IMR-90 (cell line): ENCODE measurements around the gene GADL1. TPM values are rescaled to one million over a fixed set of nuclear protein-coding genes. Genes with fewer than 3 reads are reported as not detected.

Experiments
- ATAC-seq: fragments of 200-7000 bp; cut with Tn5 transposase; 2 replicates; pipeline ENCODE4 v1.9.1; 2020; ENCODE audit warnings: low read depth, mild to moderate bottlenecking, moderate library complexity
- BruUV-seq: library from RNA; stranded (reverse); fragments of 400-500 nt; replicated peaks from 2 replicates; lab custom pipeline; 2021; lab: Mats Ljungman, UMichigan
- CTCF ChIA-PET: fragments of 300-600 bp; formaldehyde crosslinking; extraction: SDS; loops from one replicate; lab custom pipeline; 2021; ENCODE audit warnings: antibody characterized with exemption; lab: Yijun Ruan, JAX
- POLR2A ChIA-PET: fragments of 300-600 bp; sonication (Branson Sonifier 250); formaldehyde crosslinking; loops from one replicate; lab custom pipeline; 2022; ENCODE audit warnings: antibody characterized with exemption; ENCODE audit not compliant: unreplicated experiment; lab: Charles Lee
- DNase-seq: peaks from one replicate; pipeline ENCODE4 v3.0.0; 2013
- H2AFZ ChIP-seq: replicated peaks from 2 replicates; pipeline ENCODE3; 2013; ENCODE audit warnings: low read length, mild to moderate bottlenecking; ENCODE audit not compliant: poor library complexity
- H2AK5ac ChIP-seq: 2 replicates; pipeline ENCODE4 v1.6.1; 2013; ENCODE audit warnings: low read depth, low read length, inconsistent platforms
- H2AK9ac ChIP-seq: replicated peaks from 2 replicates; pipeline ENCODE3; 2013; ENCODE audit warnings: mild to moderate bottlenecking, low read depth, low read length, moderate library complexity; ENCODE audit not compliant: poor library complexity
- H2BK120ac ChIP-seq: 2 replicates; pipeline ENCODE4 v1.6.1; 2013; ENCODE audit warnings: low read depth, low read length, inconsistent platforms
- H2BK15ac ChIP-seq: 3 replicates; pipeline ENCODE4 v1.6.1; 2013; ENCODE audit warnings: low read depth, low read length, inconsistent platforms
- H2BK20ac ChIP-seq: 2 replicates; pipeline ENCODE4 v1.6.1; 2013; ENCODE audit warnings: low read depth, mild to moderate bottlenecking, inconsistent platforms, low read length, moderate library complexity
- H2BK5ac ChIP-seq: 2 replicates; pipeline ENCODE4 v1.6.1; 2013; ENCODE audit warnings: mild to moderate bottlenecking, low read depth, low read length, inconsistent platforms; ENCODE audit not compliant: poor library complexity, severe bottlenecking
- H3K14ac ChIP-seq: replicated peaks from 2 replicates; pipeline ENCODE4 v1.6.1; 2013; ENCODE audit warnings: low read depth, low read length, inconsistent platforms
- H3K18ac ChIP-seq: 2 replicates; pipeline ENCODE4 v1.6.1; 2013; ENCODE audit warnings: low read depth, low read length, control low read depth
- H3K23ac ChIP-seq: 2 replicates; pipeline ENCODE4 v1.6.1; 2013; ENCODE audit warnings: low read depth, low read length, inconsistent platforms
- H3K27ac ChIP-seq: 2 replicates; pipeline ENCODE4 v1.5.1; 2013; ENCODE audit warnings: mild to moderate bottlenecking, control low read depth, low read length; ENCODE audit not compliant: insufficient read depth
- H3K27me3 ChIP-seq: 2 replicates; pipeline ENCODE4 v1.6.1; 2013; ENCODE audit warnings: low read length; ENCODE audit not compliant: control insufficient read depth, insufficient read depth
- H3K36me3 ChIP-seq: 2 replicates; pipeline ENCODE4 v1.6.1; 2013; ENCODE audit warnings: low read length, mixed read lengths; ENCODE audit not compliant: control insufficient read depth, insufficient read depth
- H3K4ac ChIP-seq: 2 replicates; pipeline ENCODE4 v1.6.1; 2013; ENCODE audit warnings: low read depth, low read length, inconsistent platforms
- H3K4me1 ChIP-seq: 2 replicates; pipeline ENCODE4 v1.6.1; 2013; ENCODE audit warnings: low read length, mixed read lengths; ENCODE audit not compliant: control insufficient read depth, insufficient read depth
- H3K4me2 ChIP-seq: 2 replicates; pipeline ENCODE4 v1.6.1; 2013; ENCODE audit warnings: low read depth, mild to moderate bottlenecking, control low read depth, low read length, moderate library complexity
- H3K4me3 ChIP-seq: 2 replicates; pipeline ENCODE4 v1.5.1; 2013; ENCODE audit warnings: low read depth, mild to moderate bottlenecking, control low read depth, low read length, moderate library complexity; ENCODE audit not compliant: insufficient read depth
- H3K56ac ChIP-seq: 2 replicates; pipeline ENCODE4 v1.6.1; 2013; ENCODE audit warnings: low read length, inconsistent platforms; ENCODE audit not compliant: insufficient read depth; ENCODE audit errors: extremely low read depth
- H3K79me1 ChIP-seq, 2 experiments: 2 replicates each; pipeline ENCODE4 v1.6.1; 2013; ENCODE audit warnings: low read length in 2 of 2, inconsistent platforms in 1 of 2, low read depth in 1 of 2
- H3K9ac ChIP-seq: 2 replicates; pipeline ENCODE4 v1.6.1; 2013; ENCODE audit warnings: low read depth, low read length, control low read depth
- H3K9me1 ChIP-seq: 2 replicates; pipeline ENCODE4 v1.6.1; 2013; ENCODE audit warnings: low read length, inconsistent platforms; ENCODE audit not compliant: insufficient read depth
- H3K9me3 ChIP-seq: 2 replicates; pipeline ENCODE4 v1.6.1; 2013; ENCODE audit warnings: low read length; ENCODE audit not compliant: control insufficient read depth, insufficient read depth
- H4K20me1 ChIP-seq: 2 replicates; pipeline ENCODE4 v1.6.1; 2013; ENCODE audit warnings: low read length, inconsistent platforms; ENCODE audit not compliant: insufficient read depth
- H4K5ac ChIP-seq: 2 replicates; pipeline ENCODE4 v1.6.1; 2013; ENCODE audit warnings: mild to moderate bottlenecking, low read depth, low read length, control low read depth
- H4K8ac ChIP-seq, 2 experiments: 2 replicates each; pipeline ENCODE4 v1.6.1; 2013; ENCODE audit warnings: low read depth in 2 of 2, low read length in 2 of 2, control low read depth in 1 of 2, inconsistent platforms in 1 of 2
- H4K91ac ChIP-seq: 2 replicates; pipeline ENCODE4 v1.6.1; 2013; ENCODE audit warnings: low read depth, low read length, inconsistent platforms; ENCODE audit not compliant: insufficient read depth
- FOS ChIP-seq: fragments of 150-350 bp; IDR thresholded peaks from 2 replicates; pipeline ENCODE4 v1.6.1; 2016; ENCODE audit warnings: low read depth, low read length
- RFX5 ChIP-seq: IDR thresholded peaks from 2 replicates; pipeline ENCODE4 v1.8.0; 2012; ENCODE audit warnings: low read depth, mild to moderate bottlenecking, low read length, moderate library complexity
- WGBS, 2 experiments: methylation state at CpG; one replicate each; pipeline versions ENCODE4 v1.1.5 to v1.1.7; 2013; ENCODE audit warnings: missing lambda C conversion rate in 2 of 2; ENCODE audit not compliant: insufficient read length in 1 of 2; ENCODE audit errors: extremely low coverage in 2 of 2; 5-methylcytosine and 5-hydroxymethylcytosine counted together
- dilution Hi-C: fragments of 300-500 bp; cut with HindIII; formaldehyde crosslinking; loops from one replicate; pipeline ENCODE4 v1.14.3; 2018; ENCODE audit warnings: low sequenced_read_pairs; ENCODE audit not compliant: unreplicated experiment
- in situ Hi-C: fragments of 300-500 bp; cut with MboI; formaldehyde crosslinking; loops from 3 replicates; pipeline ENCODE4 v1.14.3; 2019; ENCODE audit warnings: low sequenced_read_pairs, inconsistent platforms, mixed read lengths
- intact Hi-C: fragments of 100-400 bp; cut with micrococcal nuclease; formaldehyde crosslinking; loops from 2 replicates; pipeline ENCODE4 v1.10.0; 2022
- polyA plus RNA-seq, 3 experiments: library from polyadenylated mRNA; depleted of rRNA; stranded (reverse); fragments of >200 nt; gene quantifications; 2 replicates each; pipeline ENCODE4 v1.2.3, GENCODE V29; 2012; ENCODE audit warnings: low replicate concordance in 1 of 3
- total RNA-seq: library from RNA; depleted of rRNA; stranded (reverse); fragments of >200 nt; gene quantifications from 2 replicates; pipeline ENCODE4 v1.2.3, GENCODE V29; 2012
- TF ChIP-seq, protein P1 (sequence below): fragments of 150-350 bp; IDR thresholded peaks from 2 replicates; pipeline ENCODE4 v1.6.1; 2017; ENCODE audit warnings: mild to moderate bottlenecking, antibody characterized with exemption, low read length, low read depth

The GADL1 gene
- total and polyA plus RNA-seq, 2 of the 4 experiments (the other 2 are of a cell fraction), result not detected

- Histone ChIP-seq H3K56ac (no peak overlapping the region), H2BK20ac (no peak overlapping the region), H3K36me3 (peaks cover 27% of the 10 kb centered on the region), H2BK120ac (no peak overlapping the region), H3K79me1 (peaks cover 9 to 46% of the 10 kb centered on the region in 2 experiments; a peak in 3 of 4 replicates), H3K14ac (peak overlapping the region; percentile 28; the same call in 1 of the 2 replicates), H4K5ac (no peak overlapping the region), H3K23ac (no peak overlapping the region), H3K4me3 (no peak overlapping the region), H2BK15ac (no peak overlapping the region), H3K27me3 (no peaks in the 10 kb centered on the region), H3K4ac (peak overlapping the region; percentile 77; the same call in 1 of the 2 replicates), H3K9me3 (no peaks in the 10 kb centered on the region), H2AK5ac (no peak overlapping the region), H3K9ac (no peak overlapping the region), H3K18ac (peak overlapping the region; percentile 38), H2AK9ac (no peak overlapping the region), H3K9me1 (peaks cover 15% of the 10 kb centered on the region), H3K27ac (peak overlapping the region; percentile 56; the same call in 1 of the 2 replicates), H2BK5ac (peak overlapping the region; percentile 4), H4K20me1 (no peaks in the 10 kb centered on the region), H3K4me2 (no peak overlapping the region), H4K91ac (peak overlapping the region; percentile 8; the same call in 1 of the 2 replicates), H2AFZ (no peak overlapping the region), H3K4me1 (peaks cover 12% of the 10 kb centered on the region), H4K8ac (peak overlapping the region in 1 of 2 experiments; percentile 48; a peak in 2 of 4 replicates)
- POLR2A ChIA-PET, result interaction anchor here (0.6 to 0.8 kb wide), 2 partner anchors 40 to 82 kb away, joined by 3 read pairs; partner anchors contain the start of gene TGFBR2
- CTCF ChIA-PET, result interaction anchor here (0.8 kb wide), 1 partner anchor 184 kb away, joined by 4 read pairs; no protein-coding TSS in a partner anchor
- dilution Hi-C loops, result no loop called here
- 100% methylated on average over 1 of the region's 8 CpGs; no CpG with 5 or more reads in 1 of the 2 experiments for WGBS, 2 experiments
- intact Hi-C loops, result no loop called here
- no peak for ATAC-seq
- DNase-seq, result no peak
- TF ChIP-seq RFX5 (no peak), FOS (no peak)
- TF ChIP-seq, protein P1, sequence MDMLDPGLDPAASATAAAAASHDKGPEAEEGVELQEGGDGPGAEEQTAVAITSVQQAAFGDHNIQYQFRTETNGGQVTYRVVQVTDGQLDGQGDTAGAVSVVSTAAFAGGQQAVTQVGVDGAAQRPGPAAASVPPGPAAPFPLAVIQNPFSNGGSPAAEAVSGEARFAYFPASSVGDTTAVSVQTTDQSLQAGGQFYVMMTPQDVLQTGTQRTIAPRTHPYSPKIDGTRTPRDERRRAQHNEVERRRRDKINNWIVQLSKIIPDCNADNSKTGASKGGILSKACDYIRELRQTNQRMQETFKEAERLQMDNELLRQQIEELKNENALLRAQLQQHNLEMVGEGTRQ, result no peak
- no TSS peak for BruUV-seq
- in situ Hi-C loops, result no loop called here
Measured at GRCh38 chr3:30687930-30688570, 206.4 kb downstream of the GADL1 start.
